ENCODE measurements around the gene GPRIN1.

DNA sequence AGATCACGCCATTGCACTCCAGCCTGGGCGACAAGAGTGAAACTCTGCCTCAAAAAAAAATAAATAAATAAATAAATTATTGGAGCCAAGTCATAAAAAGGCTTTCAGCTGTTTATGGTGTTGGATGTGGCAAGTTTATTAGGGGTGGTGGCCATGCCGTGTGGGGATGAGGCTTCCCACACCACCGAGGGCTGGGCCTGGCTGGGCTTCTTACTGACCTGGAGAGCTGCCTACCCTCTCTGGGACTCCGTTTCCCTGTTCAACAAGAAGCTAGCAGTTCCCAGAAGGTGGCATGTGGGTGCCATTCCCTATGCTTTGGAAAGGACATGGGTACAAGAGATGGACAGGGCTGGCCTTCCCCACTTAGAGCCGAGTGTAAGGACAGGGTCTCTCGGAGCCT, 22.6 kb downstream of the GPRIN1 start:
- TF ChIP-seq, protein P1, sequence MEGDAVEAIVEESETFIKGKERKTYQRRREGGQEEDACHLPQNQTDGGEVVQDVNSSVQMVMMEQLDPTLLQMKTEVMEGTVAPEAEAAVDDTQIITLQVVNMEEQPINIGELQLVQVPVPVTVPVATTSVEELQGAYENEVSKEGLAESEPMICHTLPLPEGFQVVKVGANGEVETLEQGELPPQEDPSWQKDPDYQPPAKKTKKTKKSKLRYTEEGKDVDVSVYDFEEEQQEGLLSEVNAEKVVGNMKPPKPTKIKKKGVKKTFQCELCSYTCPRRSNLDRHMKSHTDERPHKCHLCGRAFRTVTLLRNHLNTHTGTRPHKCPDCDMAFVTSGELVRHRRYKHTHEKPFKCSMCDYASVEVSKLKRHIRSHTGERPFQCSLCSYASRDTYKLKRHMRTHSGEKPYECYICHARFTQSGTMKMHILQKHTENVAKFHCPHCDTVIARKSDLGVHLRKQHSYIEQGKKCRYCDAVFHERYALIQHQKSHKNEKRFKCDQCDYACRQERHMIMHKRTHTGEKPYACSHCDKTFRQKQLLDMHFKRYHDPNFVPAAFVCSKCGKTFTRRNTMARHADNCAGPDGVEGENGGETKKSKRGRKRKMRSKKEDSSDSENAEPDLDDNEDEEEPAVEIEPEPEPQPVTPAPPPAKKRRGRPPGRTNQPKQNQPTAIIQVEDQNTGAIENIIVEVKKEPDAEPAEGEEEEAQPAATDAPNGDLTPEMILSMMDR (tag by site-specific recombination; IDR thresholded peaks at IDR 0.05): no peak
- TF ChIP-seq ZNF157 (tag by site-specific recombination; IDR thresholded peaks at IDR 0.05) (no peak), ZNF514 (tag by site-specific recombination; IDR thresholded peaks at IDR 0.05) (no peak), ZNF302 (tag by site-specific recombination; IDR thresholded peaks at IDR 0.05; ENCODE audit: low read depth) (no peak), ZNF561 (tag by site-specific recombination; IDR thresholded peaks at IDR 0.05; ENCODE audit: borderline replicate concordance) (no peak), ZNF133 (tag by site-specific recombination; IDR thresholded peaks at IDR 0.05) (no peak), ZNF654 (tag by site-specific recombination; IDR thresholded peaks at IDR 0.05; ENCODE audit: low read depth) (no peak), ZBTB8A (tag by site-specific recombination; IDR thresholded peaks at IDR 0.05) (no peak)
- TF ChIP-seq, protein P2, sequence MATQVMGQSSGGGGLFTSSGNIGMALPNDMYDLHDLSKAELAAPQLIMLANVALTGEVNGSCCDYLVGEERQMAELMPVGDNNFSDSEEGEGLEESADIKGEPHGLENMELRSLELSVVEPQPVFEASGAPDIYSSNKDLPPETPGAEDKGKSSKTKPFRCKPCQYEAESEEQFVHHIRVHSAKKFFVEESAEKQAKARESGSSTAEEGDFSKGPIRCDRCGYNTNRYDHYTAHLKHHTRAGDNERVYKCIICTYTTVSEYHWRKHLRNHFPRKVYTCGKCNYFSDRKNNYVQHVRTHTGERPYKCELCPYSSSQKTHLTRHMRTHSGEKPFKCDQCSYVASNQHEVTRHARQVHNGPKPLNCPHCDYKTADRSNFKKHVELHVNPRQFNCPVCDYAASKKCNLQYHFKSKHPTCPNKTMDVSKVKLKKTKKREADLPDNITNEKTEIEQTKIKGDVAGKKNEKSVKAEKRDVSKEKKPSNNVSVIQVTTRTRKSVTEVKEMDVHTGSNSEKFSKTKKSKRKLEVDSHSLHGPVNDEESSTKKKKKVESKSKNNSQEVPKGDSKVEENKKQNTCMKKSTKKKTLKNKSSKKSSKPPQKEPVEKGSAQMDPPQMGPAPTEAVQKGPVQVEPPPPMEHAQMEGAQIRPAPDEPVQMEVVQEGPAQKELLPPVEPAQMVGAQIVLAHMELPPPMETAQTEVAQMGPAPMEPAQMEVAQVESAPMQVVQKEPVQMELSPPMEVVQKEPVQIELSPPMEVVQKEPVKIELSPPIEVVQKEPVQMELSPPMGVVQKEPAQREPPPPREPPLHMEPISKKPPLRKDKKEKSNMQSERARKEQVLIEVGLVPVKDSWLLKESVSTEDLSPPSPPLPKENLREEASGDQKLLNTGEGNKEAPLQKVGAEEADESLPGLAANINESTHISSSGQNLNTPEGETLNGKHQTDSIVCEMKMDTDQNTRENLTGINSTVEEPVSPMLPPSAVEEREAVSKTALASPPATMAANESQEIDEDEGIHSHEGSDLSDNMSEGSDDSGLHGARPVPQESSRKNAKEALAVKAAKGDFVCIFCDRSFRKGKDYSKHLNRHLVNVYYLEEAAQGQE (tag by site-specific recombination; IDR thresholded peaks at IDR 0.05): no peak
- TF ChIP-seq, protein P3, sequence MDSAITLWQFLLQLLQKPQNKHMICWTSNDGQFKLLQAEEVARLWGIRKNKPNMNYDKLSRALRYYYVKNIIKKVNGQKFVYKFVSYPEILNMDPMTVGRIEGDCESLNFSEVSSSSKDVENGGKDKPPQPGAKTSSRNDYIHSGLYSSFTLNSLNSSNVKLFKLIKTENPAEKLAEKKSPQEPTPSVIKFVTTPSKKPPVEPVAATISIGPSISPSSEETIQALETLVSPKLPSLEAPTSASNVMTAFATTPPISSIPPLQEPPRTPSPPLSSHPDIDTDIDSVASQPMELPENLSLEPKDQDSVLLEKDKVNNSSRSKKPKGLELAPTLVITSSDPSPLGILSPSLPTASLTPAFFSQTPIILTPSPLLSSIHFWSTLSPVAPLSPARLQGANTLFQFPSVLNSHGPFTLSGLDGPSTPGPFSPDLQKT (IDR thresholded peaks at IDR 0.05; ENCODE audit: borderline replicate concordance, low read depth, low read length): no peak
